HEK293T (cell line): ENCODE measurements around the gene CRYBG1.

Experiments
- FOXA1 ChIP-seq: fragments of 450-650 bp; IDR thresholded peaks from 2 replicates; pipeline ENCODE4 v1.6.1; 2016; ENCODE audit warnings: mild to moderate bottlenecking
- FOXK2 ChIP-seq: fragments of 450-650 bp; IDR thresholded peaks from 2 replicates; pipeline ENCODE4 v1.6.1; 2016; ENCODE audit warnings: mild to moderate bottlenecking
- FOXM1 ChIP-seq: fragments of 450-650 bp; IDR thresholded peaks from 2 replicates; pipeline ENCODE4 v1.6.1; 2017; ENCODE audit warnings: mild to moderate bottlenecking, borderline replicate concordance
- L3MBTL2 ChIP-seq: fragments of 450-650 bp; conservative IDR thresholded peaks from 2 replicates; pipeline ENCODE4 v1.6.1; 2016; ENCODE audit warnings: mild to moderate bottlenecking
- LEF1 ChIP-seq: fragments of 450-650 bp; IDR thresholded peaks from 2 replicates; pipeline ENCODE4 v1.6.1; 2017; ENCODE audit warnings: mild to moderate bottlenecking, borderline replicate concordance
- SP1 ChIP-seq: fragments of 450-650 bp; IDR thresholded peaks from 2 replicates; pipeline ENCODE4 v1.6.1; 2017
- TARDBP ChIP-seq: fragments of 450-650 bp; IDR thresholded peaks from 2 replicates; pipeline ENCODE4 v1.6.1; 2016

GRCh38 chr6:106519460-106520394 is 159.2 kb downstream of the CRYBG1 start:
- TF ChIP-seq FOXM1: no peak
- TF ChIP-seq FOXK2: no peak
- TF ChIP-seq TARDBP: no peak
- TF ChIP-seq SP1: no peak
- no peak for TF ChIP-seq FOXA1
- TF ChIP-seq LEF1: no peak
- TF ChIP-seq L3MBTL2: no peak
